ENCODE results near the gene CPXM2. TPM values are rescaled to one million over a fixed set of nuclear protein-coding genes. Genes with fewer than 3 reads are reported as not detected.

CPXM2 gene
- total RNA-seq, 4 donors from 2014 or later = 56.8 to 150 (median 96.9) TPM

GRCh38 chr10:123744224-123744536 lies 147.4 kb downstream of the CPXM2 start:
- H3K9me3 ChIP-seq = no peaks in the 10 kb centered on the region
- H3K4me3 ChIP-seq = no peak overlapping the region
- TF ChIP-seq CTCF (IDR thresholded peaks at IDR 0.05) (no peak), POLR2A (IDR thresholded peaks at IDR 0.05; ENCODE audit: low read depth) (no peak)
- intact Hi-C loops (cut with DNase I) = loop anchor here (10.0 kb wide), 1 partner anchor 221 kb away; no protein-coding TSS in a partner anchor
- H3K4me1 ChIP-seq = peaks cover 0 to 33% (median 29%) of the 10 kb centered on the region in 4 donors
- peaks cover 0 to 18% (median 11%) of the 10 kb centered on the region in 4 donors for H3K36me3 ChIP-seq
- H3K27ac ChIP-seq (replicated peaks in 1 of 4) = no peak overlapping the region
- no peaks in the 10 kb centered on the region for H3K27me3 ChIP-seq
- 77% methylated on average over 3 of the region's 6 CpGs for WGBS
- DNase-seq (ENCODE audit: extremely low spot score) = no peak

GRCh38 chr10:123743441-123744223 lies 148.0 kb downstream of the CPXM2 start:
- Histone ChIP-seq H3K36me3 (peaks cover 0 to 13% (median 9%) of the 10 kb centered on the region in 4 donors), H3K4me1 (peaks cover 0 to 33% (median 29%) of the 10 kb centered on the region in 4 donors), H3K9me3 (no peaks in the 10 kb centered on the region), H3K4me3 (no peak overlapping the region), H3K27ac (replicated peaks in 1 of 4) (no peak overlapping the region), H3K27me3 (no peaks in the 10 kb centered on the region)
- no peak for DNase-seq (ENCODE audit: extremely low spot score)
- intact Hi-C loops (cut with DNase I) = loop anchor here (10.0 kb wide), 1 partner anchor 221 kb away; no protein-coding TSS in a partner anchor
- TF ChIP-seq CTCF (IDR thresholded peaks at IDR 0.05) = no peak
- TF ChIP-seq POLR2AphosphoS5 (IDR thresholded peaks at IDR 0.05) = no peak
- no peak for TF ChIP-seq POLR2A (IDR thresholded peaks at IDR 0.05; ENCODE audit: low read depth)
- TF ChIP-seq EP300 (IDR thresholded peaks at IDR 0.05) = no peak
- 44% methylated on average over 13 of the region's 13 CpGs for WGBS

GRCh38 chr10:123742751-123743440 lies 148.7 kb downstream of the CPXM2 start:
- no peak for DNase-seq (ENCODE audit: extremely low spot score)
- Histone ChIP-seq H3K9me3 (no peaks in the 10 kb centered on the region), H3K36me3 (peaks cover 0 to 8% (median 4%) of the 10 kb centered on the region in 4 donors), H3K27me3 (no peaks in the 10 kb centered on the region), H3K4me3 (no peak overlapping the region), H3K27ac (replicated peaks in 1 of 4) (no peak overlapping the region), H3K4me1 (peaks cover 0 to 33% (median 29%) of the 10 kb centered on the region in 4 donors)
- intact Hi-C loops (cut with DNase I) = loop anchor here (10.0 kb wide), 1 partner anchor 222 kb away; no protein-coding TSS in a partner anchor
- 63% methylated on average over 8 of the region's 10 CpGs for WGBS
- TF ChIP-seq POLR2A (IDR thresholded peaks at IDR 0.05; ENCODE audit: low read depth) = no peak
- TF ChIP-seq CTCF (IDR thresholded peaks at IDR 0.05) = no peak
- TF ChIP-seq POLR2AphosphoS5 (IDR thresholded peaks at IDR 0.05) = no peak

- Histone ChIP-seq H3K4me1 (peaks cover 0 to 32% (median 27%) of the 10 kb centered on the region in 4 donors), H3K4me3 (no peak overlapping the region), H3K36me3 (peaks cover 0 to 3% (median under 1%) of the 10 kb centered on the region in 4 donors), H3K27ac (replicated peaks in 1 of 4) (no peak overlapping the region), H3K9me3 (no peaks in the 10 kb centered on the region), H3K27me3 (no peaks in the 10 kb centered on the region)
- no peak for TF ChIP-seq POLR2AphosphoS5 (IDR thresholded peaks at IDR 0.05)
- TF ChIP-seq CTCF (IDR thresholded peaks at IDR 0.05) = no peak
- intact Hi-C loops (cut with DNase I) = loop anchor here (10.0 kb wide), 1 partner anchor 223 kb away; no protein-coding TSS in a partner anchor
- WGBS = 93% methylated on average over 4 of the region's 5 CpGs
- DNase-seq (ENCODE audit: extremely low spot score) = no peak
These were observed 149.9 kb downstream of the CPXM2 start for GRCh38 chr10:123741711-123742110.

Measured in esophagus muscularis mucosa (tissue), 4 donors.